SKM-1 treated with dmso at 0.1 percent for 144 hours (cell line): ENCODE results near the gene SNORC.

ENCODE experiments used
- DNase-seq: peaks from one replicate; lab custom pipeline; 2025; ENCODE audit not compliant: unreplicated experiment; lab: John Stamatoyannopoulos, UW

The SNORC gene

GRCh38 chr2:232866104-232866503, 4.0 kb upstream of the SNORC start:
- no peak for DNase-seq

DNA sequence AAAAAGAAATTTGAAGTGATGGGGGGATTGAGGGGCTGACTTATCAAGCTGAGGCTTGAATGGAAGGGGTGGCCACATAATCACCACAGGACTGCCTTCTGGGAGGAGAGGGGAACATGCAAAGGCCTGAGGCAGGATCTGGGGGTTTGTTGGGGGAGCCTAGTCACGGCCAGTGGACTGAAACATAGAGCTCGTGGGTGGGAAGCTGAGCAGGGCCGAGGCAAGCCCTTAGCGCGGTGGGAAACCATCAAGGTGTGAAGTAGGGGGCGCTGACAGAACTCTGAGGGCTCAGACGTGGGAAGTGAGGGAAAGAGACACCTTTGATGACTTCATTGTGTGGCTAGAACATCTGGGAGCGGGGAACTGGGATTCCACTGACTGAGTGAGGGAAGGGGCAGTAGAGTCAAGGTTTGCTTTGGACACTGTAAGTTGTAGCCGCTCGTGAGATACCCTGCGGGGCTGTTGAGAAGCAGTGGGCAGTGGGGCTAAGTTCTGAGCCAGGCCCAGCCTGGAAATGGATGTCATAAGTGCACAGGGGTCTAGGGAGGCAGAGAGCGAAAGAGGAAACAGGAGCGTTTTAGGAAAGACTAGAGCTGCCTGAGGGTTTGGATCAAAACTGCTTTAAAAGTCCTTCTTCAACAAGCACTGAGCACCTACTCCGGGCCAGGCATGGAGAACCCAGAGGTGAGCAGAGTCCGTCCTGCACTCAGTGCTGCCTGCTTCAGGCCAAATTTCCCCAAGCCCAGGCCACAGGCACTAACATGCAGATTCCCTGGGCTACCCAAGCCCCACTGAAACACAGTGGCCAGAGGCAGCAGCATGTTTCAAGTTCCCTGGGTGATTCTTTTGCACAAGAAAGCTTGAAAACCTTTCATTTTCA, 686 bp upstream of the SNORC start:
- no peak for DNase-seq

- DNase-seq = no peak
These were observed 805 bp downstream of the SNORC start for GRCh38 chr2:232870766-232871371.

GRCh38 chr2:232871418-232871834, 1.4 kb downstream of the SNORC start:
- no peak for DNase-seq

- no peak for DNase-seq
These were observed 2.0 kb downstream of the SNORC start for GRCh38 chr2:232871835-232872736.

- no peak for DNase-seq
These were observed 2.8 kb downstream of the SNORC start for GRCh38 chr2:232872826-232873225.

DNA sequence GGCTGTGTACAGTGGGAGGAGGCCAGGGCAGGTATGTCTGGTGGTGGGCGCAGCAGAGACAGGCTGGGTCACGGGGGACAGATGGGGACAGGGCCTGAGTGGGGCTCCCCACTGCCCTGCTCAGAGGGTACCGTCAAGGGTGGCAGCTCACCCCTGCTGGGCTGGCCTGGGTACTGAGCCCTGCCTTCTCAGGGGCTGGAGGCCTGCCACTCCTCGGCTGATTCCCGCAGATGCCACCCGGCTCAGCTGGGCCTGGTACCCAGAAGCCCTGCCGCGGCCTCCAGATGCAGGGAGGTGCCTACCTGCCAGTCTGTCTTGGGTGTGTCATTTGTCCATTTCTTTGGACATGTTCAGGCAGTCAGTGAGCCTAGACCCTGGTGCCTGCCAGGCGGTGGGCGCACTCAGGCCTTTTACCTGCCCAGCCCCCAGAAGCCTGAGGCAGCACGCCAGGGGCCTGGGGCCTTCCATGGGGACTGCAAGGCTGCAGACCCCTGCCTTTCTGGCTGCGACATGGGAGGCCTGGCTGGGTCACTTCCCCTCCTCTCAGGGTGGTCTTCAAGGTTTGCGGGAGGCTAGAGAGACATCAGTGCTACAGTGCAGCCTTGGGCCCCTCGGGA, 3.3 kb downstream of the SNORC start:
- no peak for DNase-seq

DNA sequence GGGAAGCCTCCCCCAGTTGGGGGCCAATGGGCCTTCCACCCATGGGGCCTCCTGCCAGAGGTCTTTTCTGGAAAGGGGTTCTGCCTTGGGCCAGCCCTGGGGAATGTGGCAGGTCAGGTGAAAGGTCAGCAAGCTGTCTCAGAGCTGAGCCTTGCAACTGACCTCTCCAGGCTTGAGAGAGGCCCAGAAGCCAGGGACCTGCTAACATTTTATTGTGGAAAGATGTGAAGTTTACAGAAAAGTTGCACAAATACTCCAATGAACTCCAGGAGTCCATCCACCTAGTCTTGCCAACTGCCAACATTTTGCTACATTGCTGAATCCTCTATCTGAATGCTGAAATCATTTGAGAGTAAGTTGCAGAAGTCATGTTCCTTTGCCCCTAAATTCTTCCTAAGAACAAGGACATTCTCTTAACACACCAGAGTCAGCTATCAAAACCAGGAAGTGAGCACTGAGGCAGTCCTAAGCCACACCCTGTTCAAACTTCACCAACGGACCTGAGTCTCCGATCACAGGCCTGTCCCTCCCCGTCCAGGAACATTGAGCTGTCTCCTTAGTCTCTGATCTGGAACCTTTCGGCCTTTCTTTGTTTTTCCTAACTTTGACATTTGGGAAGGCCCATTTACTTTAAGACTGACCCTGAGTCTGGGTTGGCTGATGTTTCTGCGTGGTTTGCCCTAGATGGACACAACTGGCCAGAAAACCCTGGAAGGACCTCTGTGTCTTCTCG, 4.0 kb downstream of the SNORC start:
- DNase-seq = peak; percentile 66

GRCh38 chr2:232874677-232875223, 4.7 kb downstream of the SNORC start:
- DNase-seq = no peak

- DNase-seq = no peak
These were observed 5.4 kb downstream of the SNORC start for GRCh38 chr2:232875256-232876121.

GRCh38 chr2:232876161-232876977, 6.3 kb downstream of the SNORC start:
- peak; percentile 69 for DNase-seq

DNA sequence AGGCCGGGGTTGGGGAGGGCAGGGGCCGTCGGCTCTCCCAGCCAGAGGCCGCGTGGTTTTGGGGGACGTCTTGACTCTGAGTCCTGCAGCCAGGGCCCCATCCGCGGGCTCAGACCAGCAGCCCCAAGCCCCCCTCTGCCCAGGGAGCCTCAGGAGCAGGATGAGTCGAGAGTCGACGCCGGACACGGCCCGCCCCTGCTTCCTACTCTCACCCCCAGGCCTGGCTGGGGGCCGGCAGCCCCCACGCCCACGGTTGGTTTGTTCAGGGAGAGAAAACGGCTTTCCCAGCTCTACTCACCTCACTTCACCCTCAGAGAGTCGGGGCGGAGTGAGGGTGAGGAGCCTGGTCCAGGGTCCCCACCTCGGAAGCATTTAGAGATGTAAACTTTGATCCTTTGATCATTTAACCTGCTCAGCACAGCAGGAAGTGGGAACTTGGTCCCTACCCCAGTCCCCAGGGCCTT, 6.9 kb downstream of the SNORC start:
- no peak for DNase-seq

DNA sequence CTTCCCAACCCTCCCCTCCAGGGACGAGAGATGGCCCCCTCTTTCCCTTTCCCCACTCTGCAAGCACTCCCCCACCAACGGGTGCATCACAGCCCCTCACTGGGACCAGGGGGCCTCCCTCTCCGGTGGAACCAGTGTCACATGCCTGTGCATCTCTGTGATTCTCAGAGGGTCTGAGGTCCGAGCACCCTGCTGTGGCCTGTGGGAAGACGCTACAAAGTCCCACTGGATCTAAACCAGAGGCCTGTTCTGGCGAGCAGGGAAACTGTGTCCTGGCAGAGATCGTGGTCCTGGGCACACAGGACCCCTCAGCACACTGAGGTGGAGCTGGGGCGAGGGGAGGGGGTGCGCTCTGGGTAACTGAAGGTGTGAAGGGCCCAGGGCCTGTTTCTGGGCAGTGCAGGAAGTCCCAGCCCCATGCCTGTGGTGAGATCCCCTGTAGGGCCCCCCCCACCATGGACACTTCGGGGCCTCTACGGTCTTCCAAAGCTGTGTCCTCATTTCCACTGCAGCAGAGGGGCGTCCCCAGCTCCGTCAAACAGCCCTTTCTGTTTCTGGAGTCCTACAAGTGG, 8.0 kb downstream of the SNORC start:
- DNase-seq = no peak

DNA sequence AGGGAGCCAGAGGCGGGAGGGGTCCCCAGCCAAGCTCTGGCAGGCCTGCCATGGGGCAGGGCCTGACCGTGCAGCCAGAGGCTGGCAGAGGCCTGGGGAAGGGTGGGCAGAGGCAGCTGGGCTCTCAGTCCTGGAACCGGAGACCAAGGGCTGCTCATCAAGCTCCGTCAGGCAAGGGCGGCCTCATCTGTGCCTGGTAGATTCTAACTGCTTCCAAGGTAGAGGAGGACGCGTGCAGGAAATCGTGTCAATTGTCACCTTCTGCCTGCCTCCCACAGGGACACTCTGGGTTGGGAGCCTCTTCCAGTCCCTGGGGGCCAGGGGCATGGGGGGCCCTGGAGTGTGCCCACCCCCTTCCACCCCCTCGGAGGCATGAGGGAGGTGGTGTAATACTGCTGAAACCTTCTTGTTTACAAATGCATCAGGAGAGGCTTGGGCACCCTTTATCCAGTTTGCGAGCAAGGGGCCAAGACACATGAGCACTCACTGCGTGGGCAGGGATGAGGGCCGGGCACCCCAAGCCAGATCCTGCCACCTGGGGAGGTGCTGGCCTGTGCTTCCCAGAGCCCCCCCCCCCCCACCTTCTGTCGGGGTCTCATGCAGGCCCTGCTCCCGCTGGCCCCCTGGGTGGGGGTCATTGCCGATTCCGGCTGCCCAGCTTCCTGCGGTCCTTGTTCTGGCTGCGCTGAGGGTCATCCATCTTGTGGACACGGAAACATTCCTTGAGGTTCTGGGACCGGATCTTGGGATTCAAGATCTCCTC, 9.0 kb downstream of the SNORC start:
- no peak for DNase-seq

DNA sequence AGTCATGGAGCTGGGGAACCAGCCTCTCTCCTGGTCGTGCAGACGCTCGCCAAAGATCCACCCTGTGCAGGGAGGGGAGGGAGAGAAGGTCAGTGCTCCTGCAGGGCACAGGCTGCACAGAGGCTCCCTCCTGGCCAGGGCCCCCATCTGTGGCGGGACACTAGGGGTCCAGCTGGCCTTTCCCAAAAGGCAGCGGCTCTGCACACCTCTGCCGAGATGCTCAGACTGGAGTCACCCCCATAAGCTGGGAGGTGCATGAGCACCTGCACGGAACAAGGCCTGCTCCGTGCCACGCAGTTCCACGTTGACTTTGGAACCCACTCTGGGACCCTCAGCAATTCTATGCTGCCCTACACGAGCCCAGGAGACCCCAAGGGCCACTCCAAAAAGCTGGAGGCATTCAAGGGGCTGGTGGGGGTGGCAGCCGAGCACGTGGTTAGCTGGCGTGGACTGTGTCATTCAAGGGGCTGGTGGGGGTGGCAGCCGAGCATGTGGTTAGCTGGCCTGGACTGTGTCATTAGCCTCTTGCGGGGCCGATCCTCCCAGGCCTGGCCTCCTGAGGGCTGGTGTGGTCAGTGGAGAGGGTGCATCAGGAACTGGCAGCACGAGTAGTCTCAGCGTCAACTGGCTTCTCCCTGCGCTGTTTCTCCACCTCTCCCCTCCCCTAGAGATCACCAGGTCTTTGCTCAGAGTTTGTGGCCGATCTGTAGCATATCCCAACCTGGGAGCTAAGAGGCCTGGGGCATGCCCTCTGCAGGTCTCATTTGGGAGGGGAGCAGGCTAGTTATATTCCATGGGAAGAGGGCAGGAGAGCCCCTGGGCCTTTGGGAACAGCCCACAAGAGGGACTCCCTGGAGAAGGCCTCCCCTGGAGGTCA, 9.8 kb downstream of the SNORC start:
- DNase-seq = no peak

DNA sequence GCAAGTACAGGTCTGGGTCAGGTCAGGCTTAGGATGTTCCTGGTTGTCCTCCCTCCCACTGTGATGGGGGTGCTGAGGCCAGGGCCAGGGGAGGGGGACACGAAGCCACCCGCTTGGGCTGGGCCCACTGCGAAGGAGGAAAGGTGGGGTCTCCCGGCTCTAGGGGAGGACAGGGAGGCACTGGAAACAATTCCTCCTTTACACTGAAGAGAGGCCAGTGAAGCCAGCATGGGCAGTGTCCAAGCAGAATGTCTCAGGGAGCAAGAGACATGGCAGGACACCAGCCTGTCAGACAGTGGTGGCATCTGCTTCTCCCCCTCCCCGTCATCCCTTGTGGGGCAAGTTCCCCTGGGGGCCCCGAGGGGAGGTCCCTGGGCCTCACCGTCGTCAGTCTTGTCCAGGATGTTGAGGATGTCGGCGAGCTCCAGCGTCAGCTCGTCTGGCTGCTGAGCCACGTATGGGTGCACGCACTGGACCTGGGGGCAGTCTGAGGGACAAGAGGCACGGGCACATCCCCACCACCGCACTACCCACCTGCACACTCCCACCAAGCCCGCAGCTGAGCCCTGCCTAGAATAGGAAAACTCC, 10.8 kb downstream of the SNORC start:
- no peak for DNase-seq
